Activated naive CD8-positive, alpha-beta T cell treated with anti-CD3 and anti-CD28 coated beads for 36 hours (primary cell): ENCODE measurements around the gene RNF157. TPM values are rescaled to one million over a fixed set of nuclear protein-coding genes. Genes with fewer than 3 reads are reported as not detected.
"Not testable (repeated sequence)": the region's sequence is repeated elsewhere in the genome, so short reads cannot be mapped to it uniquely, and the experiment has no call there.

Experiments used
- DNase-seq: peaks from one replicate; pipeline ENCODE4 v3.0.0; 2021
- H3K27ac Mint-ChIP-seq: one replicate; pipeline ENCODE4 v1.8.0; 2022; ENCODE audit warnings: mild to moderate bottlenecking, moderate library complexity, mixed read lengths
- H3K27me3 Mint-ChIP-seq: one replicate; pipeline ENCODE4 v1.8.0; 2022; ENCODE audit warnings: mild to moderate bottlenecking, mixed read lengths
- H3K36me3 Mint-ChIP-seq: one replicate; pipeline ENCODE4 v1.8.0; 2021; ENCODE audit warnings: mild to moderate bottlenecking, mixed read lengths
- H3K4me1 Mint-ChIP-seq: one replicate; pipeline ENCODE4 v1.8.0; 2021; ENCODE audit warnings: mixed read lengths
- H3K4me3 Mint-ChIP-seq: one replicate; pipeline ENCODE4 v1.8.0; 2022; ENCODE audit warnings: mild to moderate bottlenecking, moderate library complexity, mixed read lengths
- H3K9me3 Mint-ChIP-seq: one replicate; pipeline ENCODE4 v1.8.0; 2022; ENCODE audit warnings: mixed read lengths
- total RNA-seq, 2 experiments: library from RNA; stranded (reverse); gene quantifications; one replicate each; pipeline ENCODE4 v1.2.3, GENCODE V29; 2021

Gene RNF157
- total RNA-seq, 2 experiments from 2014 or later, result 30.4 to 34.7 TPM

DNA sequence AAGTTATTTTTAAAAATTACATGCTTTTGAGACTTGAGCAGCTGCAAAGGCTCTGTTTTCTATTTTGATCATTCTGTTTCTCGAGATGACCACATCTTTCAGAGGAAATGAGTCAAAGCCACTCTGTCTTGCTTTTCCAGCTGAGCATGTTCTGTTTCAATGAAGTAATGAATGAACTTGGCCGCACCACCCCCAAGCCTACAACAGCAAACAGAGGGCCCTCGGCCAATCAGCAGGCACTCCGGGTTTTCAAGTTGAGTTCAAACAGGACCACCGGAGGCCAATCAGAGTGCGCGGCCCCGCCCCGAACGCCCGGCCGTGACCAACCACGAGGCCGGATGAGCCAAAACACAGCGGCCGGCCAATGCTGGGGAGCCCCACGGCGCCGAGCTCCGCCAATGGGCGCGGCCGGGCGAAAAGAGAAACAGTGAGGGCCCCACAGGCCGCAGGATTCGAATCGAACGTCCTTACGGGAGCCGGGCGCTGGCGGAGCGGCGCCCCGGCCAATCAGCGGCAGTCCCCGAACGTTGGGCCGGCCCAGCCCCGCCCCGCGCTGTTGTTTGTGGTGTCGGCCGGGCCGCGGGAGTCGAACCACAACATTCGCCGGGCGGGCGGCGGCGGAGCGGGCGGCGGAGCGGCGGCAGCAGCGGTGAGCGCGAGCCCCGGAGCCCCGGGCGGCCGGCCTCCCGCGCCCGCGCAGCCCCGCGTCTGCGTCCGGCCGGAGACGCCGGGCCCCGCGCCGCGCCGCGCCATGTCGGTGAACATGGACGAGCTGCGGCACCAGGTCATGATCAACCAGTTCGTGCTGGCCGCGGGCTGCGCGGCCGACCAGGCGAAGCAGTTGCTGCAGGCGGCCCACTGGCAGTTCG, 24.7 kb upstream of the RNF157 start, which contains the start of gene UBALD2:
TSS of gene UBALD2 (plus strand) at position 594 of the 869 bp plus-strand sequence. CDS start at position 752, 158 bp downstream.
- Mint-ChIP-seq H3K4me1 (peaks cover 53% of the 10 kb centered on the region), H3K27ac (peak within 1 kb of the TSS; percentile 100)

DNA sequence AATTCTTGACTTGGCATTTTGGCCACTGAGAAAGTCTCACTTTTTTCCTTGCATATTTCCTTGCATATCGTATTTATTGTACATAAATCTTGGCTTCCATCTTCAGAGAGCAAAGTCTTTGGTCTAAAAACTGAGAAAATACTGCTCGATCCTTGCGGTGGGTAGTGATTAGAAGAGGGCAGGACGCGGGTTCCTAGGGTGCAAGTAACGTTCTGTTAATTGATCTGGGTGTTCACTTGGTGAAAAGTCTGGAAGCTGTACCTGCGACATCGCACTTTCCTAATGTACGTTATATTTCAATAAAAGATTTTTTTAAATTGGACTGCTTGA, 24.1 kb upstream of the RNF157 start:
- H3K9me3 Mint-ChIP-seq, result no peaks in the 10 kb centered on the region
- H3K4me3 Mint-ChIP-seq, result peak overlapping the region; percentile 66
- no peak for DNase-seq
- peaks cover 34% of the 10 kb centered on the region for H3K36me3 Mint-ChIP-seq
- H3K27ac Mint-ChIP-seq, result peak overlapping the region; percentile 84
- H3K27me3 Mint-ChIP-seq, result peaks cover 5% of the 10 kb centered on the region
- H3K4me1 Mint-ChIP-seq, result peaks cover 52% of the 10 kb centered on the region

More for the DNA sequence above, 24.7 kb upstream of the RNF157 start, which contains the start of gene UBALD2:
- Mint-ChIP-seq H3K4me3 (peak within 1 kb of the TSS; percentile 95), H3K9me3 (no peaks in the 10 kb centered on the region), H3K36me3 (peaks cover 40% of the 10 kb centered on the region), H3K27me3 (peaks cover 5% of the 10 kb centered on the region)
- DNase-seq, result peak; percentile 99

DNA sequence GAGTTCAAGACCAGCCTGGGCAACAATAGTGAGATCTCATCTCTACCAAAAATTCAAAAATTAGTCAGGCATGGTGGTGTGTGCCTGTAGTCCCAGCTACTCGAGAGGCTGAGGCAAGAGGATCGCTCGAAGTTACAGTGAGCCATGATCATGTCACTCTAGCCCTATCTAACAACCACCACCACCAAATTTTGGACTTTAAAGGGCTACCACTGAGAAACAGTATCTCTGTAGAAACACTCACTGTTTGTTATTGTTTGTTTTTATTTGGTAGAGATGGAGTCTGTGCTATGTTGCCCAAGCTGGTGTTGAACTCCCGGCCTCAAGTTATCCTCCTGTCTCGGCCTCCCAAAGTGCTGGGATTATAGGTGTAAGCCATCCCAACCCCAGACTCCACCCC, 23.6 kb upstream of the RNF157 start:
- peaks cover 49% of the 10 kb centered on the region for H3K4me1 Mint-ChIP-seq
- H3K4me3 Mint-ChIP-seq, result peak overlapping the region; percentile 66
- peaks cover 5% of the 10 kb centered on the region for H3K27me3 Mint-ChIP-seq
- peaks cover 29% of the 10 kb centered on the region for H3K36me3 Mint-ChIP-seq
- DNase-seq, result no peak
- peak overlapping the region; percentile 84 for H3K27ac Mint-ChIP-seq
- H3K9me3 Mint-ChIP-seq, result no peaks in the 10 kb centered on the region

DNA sequence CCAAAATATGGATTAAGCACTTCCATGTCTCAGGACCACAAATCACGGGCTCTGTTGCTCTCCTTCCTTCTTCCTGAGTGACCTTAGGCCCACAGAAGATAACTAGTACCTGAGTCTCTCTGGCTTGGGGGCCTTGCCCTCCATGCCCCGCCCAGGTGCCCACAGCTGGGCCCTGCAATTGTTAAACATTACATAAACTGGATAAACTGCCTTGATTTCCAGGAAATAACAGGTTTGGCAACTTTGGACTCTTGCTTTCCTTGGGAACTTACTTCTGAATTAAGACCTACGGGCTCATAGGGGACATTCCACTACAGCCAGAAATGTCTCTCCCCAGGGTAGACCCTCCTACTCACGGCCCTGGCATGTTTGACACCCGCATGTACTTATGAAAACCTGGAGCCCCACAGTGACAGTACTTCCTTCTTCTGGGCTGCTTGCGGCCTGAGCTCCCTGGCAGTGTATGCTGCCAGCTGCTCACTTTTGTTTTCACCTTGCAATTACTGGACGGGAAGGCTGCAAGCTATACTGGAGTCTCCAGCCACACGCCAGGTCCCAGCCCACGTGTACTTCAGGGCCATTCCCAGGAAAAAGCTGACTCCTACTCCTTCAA, 22.5 kb upstream of the RNF157 start:
- Mint-ChIP-seq H3K4me3 (peak overlapping the region; percentile 58), H3K27me3 (peaks cover 1% of the 10 kb centered on the region), H3K36me3 (peaks cover 18% of the 10 kb centered on the region), H3K9me3 (no peaks in the 10 kb centered on the region), H3K4me1 (peaks cover 42% of the 10 kb centered on the region), H3K27ac (peak overlapping the region; percentile 84)
- DNase-seq, result peak; percentile 47

DNA sequence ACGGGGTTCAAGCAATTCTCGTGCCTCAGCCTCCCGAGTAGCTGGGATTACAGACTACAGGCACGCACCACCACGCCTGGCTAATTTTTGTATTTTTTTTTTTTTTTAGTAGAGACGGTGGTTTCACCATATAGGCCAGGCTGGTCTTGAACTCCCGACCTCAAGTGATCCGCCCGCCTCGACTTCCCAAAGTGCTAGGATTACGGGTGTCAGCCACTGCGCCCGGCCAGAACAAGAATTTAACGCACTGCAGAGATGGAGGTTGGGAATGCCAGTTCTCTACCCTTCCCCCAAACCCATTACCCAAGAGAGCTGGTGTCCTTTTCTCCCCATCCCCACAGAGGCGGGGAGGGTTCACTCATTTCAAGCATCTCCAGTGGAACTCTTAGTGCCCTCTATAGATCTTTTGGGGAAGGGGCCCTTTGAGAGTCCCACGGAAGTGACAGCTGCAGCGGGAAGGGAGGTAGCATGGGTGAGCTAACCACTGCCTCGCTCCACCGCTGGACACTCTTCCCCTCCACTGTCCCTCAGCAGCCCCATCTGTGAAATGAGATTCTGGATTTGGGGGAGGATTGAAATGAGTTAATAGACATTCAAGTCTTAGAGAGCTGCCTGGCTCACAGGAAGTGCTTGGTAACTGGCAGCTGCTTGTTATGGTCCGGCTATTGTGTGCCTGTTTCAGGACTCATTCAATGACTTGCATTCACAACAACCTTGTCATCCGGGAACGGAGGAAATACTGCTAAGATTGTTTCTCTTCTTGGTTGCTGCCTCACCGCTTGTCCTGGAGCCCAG, 21.3 kb upstream of the RNF157 start:
- Mint-ChIP-seq H3K27me3 (no peaks in the 10 kb centered on the region), H3K4me3 (no peak overlapping the region), H3K27ac (peak overlapping the region; percentile 84), H3K4me1 (peaks cover 42% of the 10 kb centered on the region), H3K36me3 (peaks cover 10% of the 10 kb centered on the region), H3K9me3 (peaks cover 2% of the 10 kb centered on the region)
- no peak for DNase-seq

DNA sequence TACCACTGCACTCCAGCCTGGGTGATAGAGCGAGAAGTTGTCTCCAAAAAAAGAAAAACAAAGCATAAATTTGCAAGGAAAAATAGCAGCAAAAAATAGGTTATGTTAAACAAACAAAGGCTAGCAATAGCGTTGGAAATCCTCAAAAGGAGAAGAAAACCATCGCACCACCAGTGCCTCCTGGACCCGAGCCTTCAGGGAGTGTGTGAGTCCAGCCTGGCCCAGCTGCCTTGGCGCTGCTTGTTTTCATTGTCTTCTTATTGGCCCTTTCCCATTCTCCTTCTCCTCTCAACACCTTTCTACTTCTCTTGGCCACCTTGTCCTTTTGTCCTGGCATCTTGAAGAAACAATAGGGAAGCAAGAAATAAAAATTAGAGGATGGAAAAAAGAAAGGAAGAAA, 20.4 kb upstream of the RNF157 start:
- Mint-ChIP-seq H3K27me3 (no peaks in the 10 kb centered on the region), H3K27ac (peak overlapping the region; percentile 58), H3K36me3 (peaks cover 6% of the 10 kb centered on the region), H3K4me1 (peaks cover 50% of the 10 kb centered on the region), H3K4me3 (no peak overlapping the region), H3K9me3 (peaks cover 2% of the 10 kb centered on the region)
- no peak for DNase-seq

DNA sequence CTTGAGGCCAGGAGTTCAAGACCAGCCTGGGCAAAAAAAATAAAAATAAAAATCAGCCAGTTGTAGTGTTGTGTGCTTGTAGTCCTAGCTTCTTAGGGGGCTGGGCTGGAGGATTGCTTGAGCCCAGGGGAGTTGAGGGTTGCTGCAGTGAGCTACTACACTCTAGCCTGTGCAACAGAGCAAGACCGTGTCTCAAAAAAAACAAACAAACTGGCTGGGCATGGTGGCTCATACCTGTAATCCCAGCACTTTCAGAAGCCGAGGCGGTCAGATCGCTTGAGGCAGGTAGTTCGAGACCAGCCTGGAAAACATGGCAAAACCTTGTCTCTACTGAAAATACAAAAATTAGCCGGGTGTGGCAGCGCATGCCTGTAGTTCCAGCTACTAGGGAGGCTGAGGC, 19.9 kb upstream of the RNF157 start:
- Mint-ChIP-seq H3K27me3 (no peaks in the 10 kb centered on the region), H3K4me1 (peaks cover 55% of the 10 kb centered on the region)
- DNase-seq, result no peak

DNA sequence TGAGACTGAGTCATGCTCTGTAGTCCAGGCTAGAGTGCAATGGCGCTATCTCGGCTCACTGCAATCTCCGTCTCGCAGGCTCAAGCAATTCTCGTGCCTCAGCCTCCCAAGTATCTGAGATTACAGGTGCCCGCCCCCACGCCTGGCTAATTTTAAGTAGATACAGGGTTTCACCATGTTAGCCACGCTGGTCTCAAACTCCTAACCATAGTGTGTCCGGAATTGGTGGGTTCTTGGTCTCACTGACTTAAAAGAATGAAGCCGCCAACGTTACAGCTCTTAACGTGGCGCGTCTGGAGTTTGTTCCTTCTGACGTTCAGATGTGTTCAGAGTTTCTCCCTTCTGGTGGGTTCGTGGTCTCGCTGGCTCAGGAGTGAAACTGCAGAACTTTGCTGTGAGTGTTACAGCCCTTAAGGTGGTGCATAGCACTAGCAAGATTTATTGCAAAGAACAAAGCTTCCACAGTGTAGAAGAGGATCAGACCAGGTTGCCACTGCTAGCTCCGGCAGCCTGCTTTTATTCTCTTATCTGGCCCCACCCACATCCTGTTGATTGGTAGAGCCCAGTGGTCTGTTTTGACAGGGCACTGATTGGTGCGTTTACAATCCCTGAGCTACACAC, 16.2 kb upstream of the RNF157 start:
- H3K27me3 Mint-ChIP-seq, H3K36me3 Mint-ChIP-seq, H3K9me3 Mint-ChIP-seq: not testable (repeated sequence)
- DNase-seq, result peak; percentile 78
- Mint-ChIP-seq H3K27ac (peak overlapping the region; percentile 91), H3K4me3 (peak overlapping the region; percentile 70), H3K4me1 (peaks cover 48% of the 10 kb centered on the region)

More for the DNA sequence above, 19.9 kb upstream of the RNF157 start:
- H3K27ac Mint-ChIP-seq, result no peak overlapping the region
- H3K36me3 Mint-ChIP-seq, result peaks cover 9% of the 10 kb centered on the region
- H3K9me3 Mint-ChIP-seq, result peaks cover 2% of the 10 kb centered on the region
- H3K4me3 Mint-ChIP-seq, result no peak overlapping the region

DNA sequence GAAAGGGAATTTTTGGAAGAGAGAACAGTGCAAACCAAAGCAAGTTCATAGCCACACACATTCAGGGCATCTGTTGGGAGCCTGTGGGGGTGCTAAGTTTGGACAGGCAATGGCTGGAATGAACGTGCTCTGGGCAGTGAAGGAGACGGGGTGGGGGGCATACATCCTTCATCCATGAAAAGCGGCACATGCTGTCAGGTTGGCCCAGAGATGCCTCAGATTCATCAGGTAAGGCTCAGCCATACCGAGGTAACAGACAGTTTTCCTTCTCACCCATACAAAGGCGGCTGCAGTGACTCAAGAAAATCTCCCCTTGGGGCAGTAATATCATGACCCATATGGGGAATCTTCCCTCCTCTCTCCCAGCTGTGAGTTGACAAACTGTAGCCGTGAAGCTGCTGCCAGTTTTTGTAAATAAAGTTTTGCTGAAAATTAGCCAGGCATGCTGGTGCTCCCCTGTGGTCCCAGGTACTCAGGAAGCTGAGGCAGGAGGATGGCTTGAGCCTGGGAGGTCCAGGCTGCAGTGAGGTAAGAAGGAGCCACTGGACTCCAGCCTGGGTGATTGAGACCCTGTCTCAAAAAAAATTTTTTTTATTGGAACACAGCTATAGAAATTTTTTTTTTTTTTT, 15.6 kb upstream of the RNF157 start:
- peaks cover 9% of the 10 kb centered on the region for H3K36me3 Mint-ChIP-seq
- peak overlapping the region; percentile 70 for H3K4me3 Mint-ChIP-seq
- no peaks in the 10 kb centered on the region for H3K27me3 Mint-ChIP-seq
- DNase-seq, result no peak
- peaks cover 2% of the 10 kb centered on the region for H3K9me3 Mint-ChIP-seq
- H3K27ac Mint-ChIP-seq, result peak overlapping the region; percentile 91
- H3K4me1 Mint-ChIP-seq, result peaks cover 47% of the 10 kb centered on the region

DNA sequence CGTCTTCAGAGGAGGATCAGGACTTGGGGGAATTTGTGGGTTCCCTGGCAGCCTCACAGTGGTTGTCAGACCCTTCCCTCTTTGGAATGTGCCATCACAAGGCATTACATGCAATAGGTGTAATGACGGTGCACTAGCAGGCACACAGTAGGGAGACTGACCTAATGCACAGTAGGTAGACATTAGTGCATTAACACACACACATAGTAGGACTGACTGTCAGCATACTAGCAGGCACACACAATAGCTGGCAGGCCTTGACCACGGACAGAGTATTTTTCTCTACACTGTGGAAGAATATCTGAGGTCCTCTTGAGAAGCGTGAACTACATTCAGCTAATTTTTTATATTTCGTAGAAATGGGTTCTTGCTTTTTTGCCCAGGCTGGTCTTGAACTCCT, 14.0 kb upstream of the RNF157 start:
- H3K4me1 Mint-ChIP-seq, result peaks cover 44% of the 10 kb centered on the region
- no peak overlapping the region for H3K27ac Mint-ChIP-seq
- no peak overlapping the region for H3K4me3 Mint-ChIP-seq
- no peak for DNase-seq
- H3K36me3 Mint-ChIP-seq, result peaks cover 7% of the 10 kb centered on the region
- peaks cover 2% of the 10 kb centered on the region for H3K9me3 Mint-ChIP-seq
- H3K27me3 Mint-ChIP-seq, result no peaks in the 10 kb centered on the region

DNA sequence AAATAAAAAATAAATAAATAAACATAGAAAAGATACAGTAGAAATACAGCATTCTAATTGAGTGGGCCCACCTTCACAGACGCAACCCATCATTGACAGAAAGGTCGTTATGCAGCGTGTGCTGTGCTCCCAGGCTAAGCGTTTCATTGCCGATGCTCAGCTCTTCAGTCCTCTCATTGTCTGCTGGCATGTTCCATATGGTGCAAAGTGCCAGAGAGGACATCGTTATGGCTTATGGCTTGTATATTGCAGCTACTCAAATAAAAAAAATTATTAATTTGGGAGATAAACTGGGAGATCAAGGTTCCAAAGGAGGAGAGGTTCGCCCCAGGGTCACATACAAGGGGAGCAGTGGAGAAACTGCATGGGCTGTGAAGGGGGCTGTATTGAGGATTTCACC, 13.5 kb upstream of the RNF157 start:
- DNase-seq, result no peak
- H3K4me1 Mint-ChIP-seq, result peaks cover 44% of the 10 kb centered on the region

DNA sequence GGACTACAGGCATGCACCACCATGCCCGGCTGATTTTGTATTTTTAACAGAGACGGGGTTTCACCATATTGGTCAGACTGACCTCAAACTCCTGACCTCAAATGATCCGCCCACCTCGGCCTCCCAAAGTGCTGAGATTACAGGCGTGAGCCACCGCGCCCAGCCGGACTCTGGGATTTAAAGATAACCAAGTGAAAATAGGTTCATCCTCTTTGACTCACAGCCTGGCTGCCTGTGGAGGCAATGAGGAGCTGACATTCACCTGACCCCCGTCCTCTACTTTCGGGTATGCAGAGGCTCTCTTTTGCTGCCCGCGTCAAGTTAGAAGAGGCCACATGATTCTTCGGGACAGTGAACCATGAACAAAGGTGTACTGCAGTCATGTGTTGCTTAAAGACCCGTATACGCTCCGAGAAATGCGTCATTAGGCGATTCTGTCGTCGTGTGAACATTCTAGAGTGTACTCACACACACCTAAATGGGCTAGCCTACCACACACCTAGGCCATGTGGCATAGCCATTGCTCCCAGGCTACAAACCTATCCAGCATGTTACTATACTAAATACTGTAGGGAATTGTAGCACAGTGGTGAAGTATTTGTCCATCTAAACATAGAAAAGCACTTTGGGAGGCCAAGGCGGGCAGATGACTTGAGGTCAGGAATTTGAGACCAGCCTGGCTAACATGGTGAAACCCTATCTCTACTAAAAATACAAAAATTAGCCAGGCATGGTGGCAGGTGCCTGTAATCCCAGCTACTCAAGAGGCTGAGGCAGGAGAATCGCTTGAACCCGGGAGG, 12.9 kb upstream of the RNF157 start:
- not testable (repeated sequence) for H3K9me3 Mint-ChIP-seq, DNase-seq, H3K27me3 Mint-ChIP-seq, H3K36me3 Mint-ChIP-seq
- Mint-ChIP-seq H3K4me1 (peaks cover 46% of the 10 kb centered on the region), H3K4me3 (peak overlapping the region; percentile 66), H3K27ac (peak overlapping the region; percentile 94)

More for the DNA sequence above, 13.5 kb upstream of the RNF157 start:
- H3K9me3 Mint-ChIP-seq, result peaks cover 2% of the 10 kb centered on the region
- H3K4me3 Mint-ChIP-seq, result no peak overlapping the region
- no peak overlapping the region for H3K27ac Mint-ChIP-seq
- peaks cover 7% of the 10 kb centered on the region for H3K36me3 Mint-ChIP-seq
- no peaks in the 10 kb centered on the region for H3K27me3 Mint-ChIP-seq

DNA sequence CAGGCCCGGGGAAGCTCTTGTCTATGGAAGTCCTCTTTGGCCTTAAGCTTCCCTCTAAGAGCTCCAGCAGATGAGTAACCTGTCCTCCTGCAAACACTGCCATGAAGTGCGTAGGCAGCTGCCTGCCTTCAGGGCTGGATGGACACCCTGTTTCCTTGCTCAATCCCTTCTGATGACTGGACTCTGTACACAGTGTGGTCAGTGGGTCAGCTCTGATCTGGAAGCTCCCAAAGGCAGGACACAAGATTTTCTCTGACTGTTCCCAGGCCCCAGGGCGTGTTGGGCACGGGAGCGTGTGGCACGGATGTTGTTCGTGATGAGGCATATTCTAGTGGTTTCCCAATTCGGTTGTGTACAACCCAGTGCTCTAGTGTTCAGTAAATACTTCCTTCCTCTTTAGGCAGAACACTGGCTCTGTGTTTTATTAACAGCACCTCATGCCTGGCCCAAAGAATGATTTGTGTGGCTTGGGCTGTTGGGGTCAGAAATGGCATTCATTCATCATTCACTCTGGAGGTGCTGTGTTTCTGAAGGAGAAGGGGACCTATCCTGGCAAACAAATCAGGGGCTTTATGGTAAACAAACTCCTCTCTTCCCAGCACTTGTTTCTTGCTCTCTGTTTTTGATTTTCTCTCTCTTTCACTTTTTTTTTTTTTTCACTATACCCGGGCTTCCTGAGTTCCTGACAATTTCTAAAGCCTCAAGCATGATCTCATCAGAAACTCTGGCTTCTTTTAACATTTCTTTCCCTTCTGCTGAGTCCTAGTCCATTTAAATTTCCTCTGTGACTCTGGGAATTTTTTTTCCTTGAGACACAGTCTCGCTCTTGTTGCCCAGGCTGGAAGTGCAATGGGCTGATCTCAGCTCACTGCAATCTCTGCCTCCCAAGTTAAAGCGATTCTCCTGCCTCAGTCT, 12.0 kb upstream of the RNF157 start:
- peaks cover 7% of the 10 kb centered on the region for H3K36me3 Mint-ChIP-seq
- peak overlapping the region; percentile 94 for H3K27ac Mint-ChIP-seq
- H3K4me1 Mint-ChIP-seq, result peaks cover 53% of the 10 kb centered on the region
- peaks cover 2% of the 10 kb centered on the region for H3K9me3 Mint-ChIP-seq
- peak overlapping the region; percentile 66 for H3K4me3 Mint-ChIP-seq
- no peaks in the 10 kb centered on the region for H3K27me3 Mint-ChIP-seq
- no peak for DNase-seq
